Hematopoietic multipotent progenitor cell treated with erythropoietin and hydrocortisone succinate and interleukin-3 and kit ligand, for 8 days (in vitro differentiated cells): ENCODE data around the gene TTC33.

Experiments used
- DNase-seq: peaks from one replicate; pipeline ENCODE4 v3.0.0-alpha.2; 2015

TTC33 gene

DNA sequence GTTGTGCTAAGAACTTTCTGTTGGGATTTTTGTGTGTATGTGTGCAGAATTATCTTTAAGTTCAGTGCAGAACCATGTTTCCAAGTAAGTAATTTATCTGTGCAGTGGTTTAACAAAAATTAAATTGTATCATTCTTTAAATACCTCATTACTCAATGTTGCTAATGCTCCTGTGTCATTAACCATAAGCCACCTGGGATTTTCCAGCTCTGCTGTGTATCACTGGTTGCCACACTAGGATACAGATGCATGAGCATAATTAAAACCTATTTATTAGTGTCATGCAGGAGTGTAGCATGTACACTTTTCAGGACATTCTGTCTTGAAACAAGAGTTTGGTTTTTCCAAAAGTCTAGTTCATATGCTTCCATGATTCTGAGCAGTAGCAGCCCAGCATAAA is 196.5 kb downstream of the TTC33 start:
- no peak for DNase-seq

DNA sequence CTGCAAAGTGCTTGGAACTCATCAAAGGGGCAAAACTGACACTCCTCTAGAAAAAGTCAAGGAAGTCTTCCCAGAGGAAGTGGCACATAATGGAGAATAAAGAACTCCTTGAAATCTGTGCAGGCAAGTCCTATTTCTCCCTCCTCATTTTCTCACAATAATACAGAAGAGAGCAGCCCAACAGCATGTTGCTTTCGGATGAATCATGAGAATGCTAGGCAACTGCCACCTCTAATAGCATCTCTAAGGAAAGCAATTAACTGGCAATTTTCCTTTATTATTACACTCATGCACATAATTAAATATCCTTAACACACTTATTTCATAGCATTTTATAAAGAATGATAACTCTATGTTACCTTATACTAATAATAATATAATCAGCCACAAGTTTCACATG is 198.3 kb downstream of the TTC33 start:
- DNase-seq, result no peak

DNA sequence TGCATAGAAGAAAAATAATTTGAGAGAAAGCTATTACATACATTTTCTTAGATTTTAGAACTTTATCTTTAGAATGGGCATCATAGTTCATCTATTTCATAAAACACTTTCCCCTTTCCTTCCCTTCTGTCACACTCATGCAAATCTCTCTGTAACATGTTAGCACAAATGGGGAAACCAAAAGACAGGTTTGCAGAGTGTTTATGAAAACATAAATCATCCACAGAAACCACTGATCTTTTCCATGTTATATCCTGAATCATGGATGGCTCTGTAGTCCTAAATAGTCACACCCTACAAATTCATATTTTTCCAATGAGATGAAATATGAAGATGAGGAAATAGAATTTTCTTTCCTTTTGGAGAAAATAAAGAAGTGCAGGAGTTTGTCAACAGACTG is 198.9 kb downstream of the TTC33 start:
- no peak for DNase-seq

DNA sequence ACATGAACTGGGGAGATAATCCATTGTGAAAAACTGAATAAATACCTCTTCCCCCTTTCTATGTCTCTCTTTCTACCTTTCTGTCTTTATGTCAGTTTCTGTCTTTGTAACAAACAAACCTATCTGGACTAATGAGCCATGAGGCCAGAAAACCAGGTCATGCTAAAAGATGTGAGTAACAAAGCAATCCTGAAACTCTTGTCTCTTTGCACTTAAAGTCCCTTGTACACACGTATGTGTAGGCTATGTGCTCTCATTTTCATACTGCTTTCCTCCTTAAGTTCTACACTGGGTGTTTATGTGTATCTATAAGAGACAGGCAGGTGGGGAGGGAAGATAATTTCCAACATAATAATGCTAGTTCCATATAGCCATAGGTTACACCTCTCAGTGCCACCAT is 199.9 kb downstream of the TTC33 start:
- no peak for DNase-seq

DNA sequence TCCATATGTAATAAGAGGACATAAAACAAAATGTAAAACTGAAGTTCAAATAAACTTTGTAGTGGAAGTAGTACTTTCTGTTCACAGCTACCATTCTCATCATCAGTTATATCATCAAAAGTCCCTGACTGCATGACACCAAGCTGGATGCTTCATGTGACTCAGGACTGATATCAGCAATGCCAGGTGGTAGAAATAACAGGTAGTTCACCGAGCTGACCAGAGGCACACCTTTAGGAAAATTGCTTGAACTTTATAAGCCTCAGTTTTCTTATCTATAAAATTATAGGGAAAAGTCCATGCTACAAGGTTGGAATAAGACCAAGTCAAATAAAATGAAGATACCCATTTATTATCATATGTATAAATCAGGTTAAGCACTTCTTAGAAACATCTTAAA is 200.9 kb downstream of the TTC33 start:
- no peak for DNase-seq

DNA sequence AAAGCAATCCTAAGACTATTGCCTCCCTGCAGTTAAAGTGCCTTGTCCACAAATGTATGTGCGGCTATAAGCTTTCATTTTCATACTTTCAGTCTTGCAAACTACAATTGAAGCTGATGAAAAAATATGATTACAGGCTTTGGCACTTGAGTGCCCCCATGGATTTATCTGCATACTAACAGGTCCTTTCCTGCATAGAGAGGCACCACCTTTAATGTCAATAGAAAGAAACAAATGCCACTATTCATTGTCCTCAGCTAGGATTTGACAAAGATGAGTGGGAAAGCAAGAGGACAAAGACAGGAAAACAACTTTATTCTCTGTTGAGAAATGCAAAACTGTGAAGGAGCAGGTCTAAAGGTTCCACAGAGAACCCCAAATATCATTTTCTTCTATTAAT is 201.7 kb downstream of the TTC33 start:
- no peak for DNase-seq

DNA sequence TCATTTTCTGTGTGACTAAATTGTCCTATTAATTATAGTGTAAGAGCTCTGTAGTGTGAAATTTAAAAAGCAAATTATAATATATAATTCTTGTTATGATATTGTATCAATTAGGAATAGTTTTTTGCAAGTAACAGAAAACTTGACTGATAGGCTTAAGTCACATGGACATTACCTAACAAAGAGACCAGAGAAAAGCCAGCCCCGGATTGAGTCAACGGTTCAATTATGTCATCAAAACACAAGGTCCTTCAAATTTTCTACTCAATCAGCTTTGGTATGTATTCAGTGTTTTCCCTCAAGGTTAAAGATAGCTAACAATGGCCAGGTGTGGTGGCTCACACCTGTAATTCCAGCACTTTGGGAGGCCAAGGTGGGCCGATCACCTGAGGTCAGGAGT is 202.8 kb downstream of the TTC33 start:
- DNase-seq, result no peak

DNA sequence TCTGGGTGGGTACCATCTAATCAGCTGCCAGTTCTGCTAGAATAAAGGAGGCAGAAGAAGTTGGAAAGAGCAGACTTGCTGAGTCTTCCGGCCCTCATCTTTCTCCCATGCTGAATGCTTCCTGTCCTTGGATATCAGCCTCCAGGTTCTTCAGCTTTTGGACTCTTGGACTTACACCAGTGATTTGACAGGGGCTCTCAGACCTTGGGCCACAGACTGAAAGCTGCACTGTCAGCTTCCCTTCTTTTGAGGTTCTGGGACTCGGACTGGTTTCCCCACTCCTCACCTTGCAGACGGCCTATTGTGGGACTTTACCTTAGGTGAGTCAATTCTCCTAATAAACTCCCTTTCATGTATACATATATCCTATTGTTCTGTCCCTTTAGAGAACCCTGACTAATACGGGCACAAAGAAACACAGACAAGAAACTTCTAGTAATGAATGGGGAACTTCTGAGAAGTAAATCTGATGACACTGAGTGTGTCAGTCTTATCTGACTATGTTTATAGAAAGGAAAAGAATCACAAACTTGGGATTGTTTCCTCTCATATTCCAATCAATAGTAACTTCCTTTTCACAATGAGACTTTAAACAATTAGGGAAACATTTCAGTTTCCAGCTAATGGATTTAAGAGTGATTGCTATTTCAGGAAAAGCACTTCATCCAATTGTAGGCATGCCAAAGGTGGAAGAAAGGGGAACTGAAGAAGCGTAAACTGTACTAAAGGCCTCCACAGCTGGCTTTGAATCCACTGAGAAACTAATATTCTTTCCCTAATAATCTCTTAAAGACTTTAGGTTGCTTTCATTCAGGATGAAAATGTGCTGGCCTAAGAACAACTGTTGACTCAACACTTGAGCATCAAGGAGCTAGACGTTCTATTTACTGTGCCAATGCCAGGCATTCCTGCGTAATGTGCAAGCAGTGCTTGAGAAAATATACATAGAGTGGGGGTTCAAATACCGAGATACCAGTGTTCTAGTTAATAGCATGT is 204.0 kb downstream of the TTC33 start:
- DNase-seq, result no peak

DNA sequence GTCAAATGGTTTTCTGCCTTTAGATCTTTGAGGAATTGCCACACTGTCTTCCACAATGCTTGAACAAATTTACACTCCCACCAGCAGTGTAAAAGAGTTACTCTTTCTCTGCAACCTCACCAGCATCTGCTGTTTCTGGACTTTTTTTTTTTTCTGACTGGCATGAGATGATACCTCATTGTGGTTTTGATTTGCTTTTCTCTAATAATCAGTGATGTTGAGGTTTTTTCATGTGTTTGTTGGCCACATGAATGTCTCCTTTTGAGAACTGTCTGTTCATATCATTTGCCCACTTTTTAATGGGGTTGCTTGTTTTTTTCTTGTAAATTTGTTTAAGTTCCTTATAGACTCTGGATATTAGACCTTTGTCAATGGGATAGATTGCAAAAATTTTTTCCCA is 205.3 kb downstream of the TTC33 start:
- no peak for DNase-seq

DNA sequence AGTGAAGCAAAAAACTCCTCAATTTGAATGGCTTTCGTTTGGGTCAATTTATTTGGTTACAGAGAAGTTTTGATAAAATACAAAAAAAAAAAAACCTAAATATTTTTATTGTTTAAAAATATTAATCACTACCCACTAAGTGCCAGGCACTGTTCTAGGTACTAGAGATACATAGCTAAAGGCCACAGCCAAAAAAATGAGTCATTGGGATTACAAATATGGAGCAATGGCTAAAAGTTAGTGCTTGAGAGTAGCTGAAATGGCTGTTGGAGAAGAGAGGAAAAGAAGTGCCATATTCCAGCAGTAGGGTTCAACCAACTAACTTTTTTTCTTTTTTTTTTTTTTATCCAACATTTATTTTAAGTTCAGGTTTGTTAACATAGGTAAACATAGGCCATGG is 206.1 kb downstream of the TTC33 start:
- no peak for DNase-seq

DNA sequence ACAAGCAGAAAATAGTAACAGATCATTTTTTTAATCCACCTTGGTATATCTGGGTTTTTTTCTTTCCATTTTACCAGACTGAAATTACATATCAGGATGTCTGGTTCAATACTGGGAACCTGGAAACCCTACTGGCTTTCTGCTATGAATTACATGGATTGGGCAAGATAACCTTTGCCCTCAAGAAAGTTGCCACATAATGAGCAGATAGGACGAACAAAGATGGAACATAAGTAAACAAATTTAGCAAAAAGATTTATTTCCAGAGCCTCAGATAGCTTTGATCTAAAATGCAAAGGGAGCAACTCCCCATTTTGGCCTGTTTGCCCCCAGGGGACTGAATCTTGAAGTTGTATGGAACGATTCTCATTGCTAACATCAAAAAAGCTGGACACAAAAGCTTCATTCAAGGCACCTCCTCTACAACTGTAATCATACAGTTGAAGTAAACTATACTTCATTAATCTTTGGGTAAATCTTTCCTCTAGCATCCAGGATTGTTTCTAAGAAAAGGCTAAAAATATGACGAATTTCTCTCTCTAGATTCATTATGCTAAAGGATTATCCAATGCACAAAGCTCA is 207.7 kb downstream of the TTC33 start:
- no peak for DNase-seq

DNA sequence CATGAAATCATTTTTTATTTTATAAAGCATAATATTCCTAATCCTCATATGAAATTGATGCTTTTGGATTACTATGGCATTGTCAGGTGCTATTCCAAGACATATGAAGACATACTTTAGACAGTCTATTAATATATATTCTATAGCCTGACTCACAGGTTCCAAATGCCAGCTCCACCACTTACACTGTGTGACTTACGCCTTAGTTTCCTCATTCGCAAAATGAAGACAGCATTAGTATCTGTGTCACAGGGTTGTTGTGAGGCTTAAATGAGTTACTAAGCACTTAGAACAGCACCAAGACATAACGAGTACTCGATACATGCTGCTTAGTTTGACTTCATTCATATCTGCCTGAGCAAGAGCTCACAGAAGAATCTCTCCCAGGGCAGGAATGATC is 208.2 kb downstream of the TTC33 start:
- no peak for DNase-seq

DNA sequence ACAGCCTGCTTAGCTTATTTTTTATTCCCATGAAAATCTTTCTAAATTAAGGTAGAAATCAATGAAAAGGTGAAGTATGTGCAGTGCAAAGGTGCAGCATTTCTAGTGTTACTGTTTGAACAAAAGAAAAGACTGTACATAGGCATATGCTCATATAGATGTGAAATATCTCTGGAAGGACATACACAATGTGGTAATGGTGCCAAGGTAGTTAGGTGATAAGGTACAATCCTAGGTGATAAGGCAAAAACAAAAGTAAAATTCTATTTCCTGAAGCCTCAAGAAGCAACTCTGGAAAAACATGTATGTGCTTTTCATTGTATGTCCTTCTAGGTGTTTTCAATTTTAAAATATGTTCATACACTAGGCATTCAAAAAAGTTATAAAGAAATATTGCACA is 215.5 kb downstream of the TTC33 start:
- no peak for DNase-seq

DNA sequence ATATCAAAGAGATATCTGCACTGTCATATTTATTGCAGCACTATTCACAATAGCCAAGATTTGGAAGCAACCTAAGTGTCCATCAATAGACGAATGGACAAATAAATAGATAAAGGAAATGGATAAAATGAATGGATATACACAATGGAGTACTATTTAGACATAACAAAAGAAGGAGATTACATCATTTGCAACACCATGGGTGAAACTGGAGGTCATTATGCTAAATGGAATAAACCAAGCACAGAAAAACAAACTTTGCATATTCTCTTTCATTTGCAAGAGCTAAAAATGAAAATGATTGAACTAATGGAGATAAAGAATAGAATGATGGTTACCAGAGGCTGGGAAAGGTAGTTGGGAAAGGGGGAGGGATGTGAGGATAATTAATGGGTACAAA is 231.1 kb downstream of the TTC33 start:
- no peak for DNase-seq

DNA sequence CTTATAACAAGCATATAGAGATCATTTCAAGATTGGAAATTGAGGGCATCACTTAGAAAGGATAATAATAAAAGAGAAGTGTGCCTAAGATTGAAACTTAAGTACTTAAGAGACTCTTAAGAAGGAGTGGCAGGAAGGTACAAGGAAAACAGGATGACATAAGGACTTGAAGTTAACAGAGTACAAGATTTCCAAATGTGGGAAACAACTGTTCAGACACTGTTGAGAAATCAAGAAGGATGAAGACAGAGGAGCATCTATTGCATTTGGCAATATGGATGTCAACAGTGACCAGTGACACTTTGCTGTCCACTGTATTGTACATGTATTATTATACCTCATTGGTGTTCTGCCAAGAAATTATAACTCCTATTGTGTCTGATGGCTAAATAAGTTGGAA is 233.8 kb downstream of the TTC33 start:
- no peak for DNase-seq

DNA sequence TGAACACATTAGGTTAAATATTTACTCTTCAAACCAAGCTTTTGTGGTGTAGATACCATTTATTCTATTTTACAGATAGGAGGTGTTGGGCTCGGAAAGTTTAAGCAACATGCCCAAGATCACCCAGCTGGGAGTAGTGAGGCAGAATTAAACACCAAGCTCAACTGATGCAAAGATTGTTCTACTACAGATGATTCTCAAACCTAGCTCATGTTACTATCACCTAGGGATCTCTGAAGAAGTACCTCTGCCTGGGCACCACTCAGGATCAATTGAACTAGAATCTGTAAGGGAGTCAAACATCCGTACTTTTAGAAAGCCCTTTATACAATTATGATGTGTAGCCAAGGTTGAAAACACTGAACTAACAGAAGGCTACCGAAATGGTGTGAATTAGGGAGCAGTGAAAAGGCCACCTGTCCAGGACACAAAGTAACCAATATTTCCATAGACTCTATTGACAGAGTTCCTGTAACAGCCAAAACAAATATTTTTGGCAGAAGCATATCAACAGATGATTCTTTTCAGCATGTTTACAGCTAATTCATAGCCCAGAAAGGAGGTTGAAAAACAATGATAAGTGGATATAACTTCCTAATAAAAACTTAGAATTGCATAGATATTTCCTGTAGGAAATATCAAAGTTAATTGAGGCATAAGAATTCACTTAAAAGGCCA is 234.5 kb downstream of the TTC33 start:
- no peak for DNase-seq

DNA sequence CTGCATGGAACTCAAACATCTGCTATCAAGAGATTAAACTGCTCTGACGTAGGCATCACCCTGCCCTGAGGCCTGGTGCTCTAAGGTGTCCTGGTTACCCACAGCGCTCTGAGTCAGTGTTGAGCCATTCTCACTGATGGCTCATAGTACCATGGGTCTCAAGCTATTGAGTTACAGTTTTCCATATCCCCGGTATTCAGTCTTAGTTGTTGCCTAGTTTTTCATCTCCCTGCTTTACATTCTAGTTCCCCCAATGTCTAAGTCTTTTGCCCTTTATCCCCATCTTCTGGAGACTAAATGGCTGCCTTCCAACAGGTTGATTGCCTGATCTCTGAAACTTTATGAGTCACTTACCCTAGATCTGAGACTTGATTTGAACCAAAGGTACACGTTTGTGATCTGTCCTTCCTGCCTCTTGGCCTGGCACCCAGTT is 237.3 kb downstream of the TTC33 start:
- no peak for DNase-seq

DNA sequence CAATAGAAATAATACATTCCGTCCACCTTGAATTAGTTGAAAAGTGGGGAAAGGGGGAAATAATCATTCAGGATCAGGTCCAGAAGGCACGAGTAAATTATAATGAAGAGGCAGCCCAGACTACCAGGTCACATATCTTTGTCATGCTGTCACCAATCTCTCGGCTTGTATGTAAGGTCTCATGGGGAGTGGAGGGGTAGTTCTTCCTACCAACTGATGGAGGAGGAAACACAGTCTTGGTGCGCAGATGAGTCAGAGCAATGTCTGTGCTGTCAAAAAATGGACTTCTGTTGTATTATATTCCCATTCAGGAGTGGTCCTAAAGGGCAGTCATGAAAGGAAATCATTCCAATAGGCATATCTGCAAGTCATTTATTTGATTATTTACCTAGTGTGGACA is 240.3 kb downstream of the TTC33 start:
- DNase-seq, result no peak

DNA sequence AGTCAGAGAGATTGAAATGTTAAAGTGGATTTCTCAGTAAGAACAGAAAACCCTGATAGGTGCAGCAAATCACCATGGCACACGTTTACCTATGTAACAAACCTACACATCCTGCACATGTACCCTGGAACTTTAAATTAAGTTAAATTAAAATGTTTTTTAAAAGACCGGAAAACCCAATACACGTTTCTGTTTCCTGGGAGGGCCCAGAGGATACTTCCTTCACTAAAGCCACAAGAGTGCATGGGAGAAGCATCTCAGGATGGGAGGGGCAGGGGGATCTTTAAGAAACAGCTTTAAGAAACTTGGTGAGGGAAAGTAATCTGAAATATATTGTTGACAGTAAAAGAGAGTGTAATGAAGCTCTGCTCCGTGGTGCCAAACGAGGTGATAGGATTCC is 240.8 kb downstream of the TTC33 start:
- DNase-seq, result no peak

DNA sequence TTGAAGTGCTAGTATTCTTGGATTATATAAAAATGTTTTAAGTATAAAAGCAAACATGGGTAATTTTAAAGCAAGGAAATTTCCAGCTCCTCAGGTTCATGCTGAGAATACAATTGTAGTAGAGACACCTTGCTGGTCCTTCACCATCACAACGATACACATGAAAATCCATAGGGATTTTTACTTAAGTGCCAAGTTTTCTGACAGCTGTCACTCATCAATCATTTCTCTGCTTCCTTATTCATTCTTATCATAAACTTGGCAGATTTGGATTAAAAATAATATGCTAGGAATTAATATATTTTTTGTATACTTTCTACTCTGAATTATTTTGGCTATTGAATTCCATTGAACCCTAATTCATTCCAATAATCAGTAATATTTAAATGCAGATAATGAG is 244.0 kb downstream of the TTC33 start:
- no peak for DNase-seq

DNA sequence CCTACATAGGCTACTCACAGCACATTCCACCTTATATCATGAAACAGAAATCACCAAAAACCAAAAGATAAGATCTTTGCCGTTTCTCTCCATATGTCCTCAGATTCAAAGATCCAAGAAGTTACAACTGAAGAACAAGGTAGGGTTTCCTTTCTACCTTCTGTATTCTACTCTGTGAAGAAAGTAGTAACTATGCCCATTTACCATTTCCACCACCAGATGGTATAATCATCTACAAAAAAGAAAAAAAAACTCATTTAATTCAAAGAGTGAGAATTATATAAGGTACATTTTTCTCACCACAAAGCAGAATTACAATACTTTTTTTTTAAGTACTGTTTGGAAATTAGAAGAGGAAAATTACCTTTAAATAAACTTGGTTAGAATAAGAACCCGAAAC is 248.7 kb downstream of the TTC33 start:
- no peak for DNase-seq

DNA sequence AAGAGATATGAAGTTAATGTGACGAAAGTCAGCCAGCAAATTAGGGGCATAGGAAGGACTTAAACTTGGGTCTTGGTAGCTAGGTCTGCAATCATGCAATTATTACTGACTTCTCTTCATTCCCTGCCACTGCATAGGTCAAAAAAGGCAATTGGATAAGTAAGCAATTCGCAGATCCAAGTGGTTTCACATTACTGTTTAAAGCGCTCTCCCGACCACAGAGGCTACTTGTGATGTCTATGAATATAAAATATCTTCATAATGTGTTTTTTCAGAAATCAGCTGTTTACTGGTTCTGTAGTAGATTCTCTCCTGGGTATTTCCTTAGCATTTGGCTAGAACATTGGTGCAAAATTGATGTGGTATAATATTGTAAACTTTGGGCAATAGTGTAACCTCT is 250.7 kb downstream of the TTC33 start:
- DNase-seq, result no peak

DNA sequence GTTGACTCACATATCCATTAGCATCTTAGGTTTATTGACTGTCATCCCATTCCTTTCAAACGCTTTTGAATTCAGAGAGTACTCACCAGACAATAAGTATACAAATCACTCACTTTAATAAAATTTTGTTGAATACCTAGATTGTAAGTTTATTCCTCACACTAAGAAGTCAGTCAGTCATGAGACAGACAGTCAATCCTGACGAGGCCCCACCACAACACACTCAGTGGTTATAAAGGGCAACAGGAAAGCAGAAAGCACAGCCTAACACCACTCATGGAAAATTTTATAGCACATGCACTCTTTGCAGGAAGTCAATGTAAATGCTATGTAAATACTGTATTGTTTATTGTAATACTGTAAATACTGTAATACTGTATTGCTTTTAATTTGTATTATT is 252.3 kb downstream of the TTC33 start:
- no peak for DNase-seq

DNA sequence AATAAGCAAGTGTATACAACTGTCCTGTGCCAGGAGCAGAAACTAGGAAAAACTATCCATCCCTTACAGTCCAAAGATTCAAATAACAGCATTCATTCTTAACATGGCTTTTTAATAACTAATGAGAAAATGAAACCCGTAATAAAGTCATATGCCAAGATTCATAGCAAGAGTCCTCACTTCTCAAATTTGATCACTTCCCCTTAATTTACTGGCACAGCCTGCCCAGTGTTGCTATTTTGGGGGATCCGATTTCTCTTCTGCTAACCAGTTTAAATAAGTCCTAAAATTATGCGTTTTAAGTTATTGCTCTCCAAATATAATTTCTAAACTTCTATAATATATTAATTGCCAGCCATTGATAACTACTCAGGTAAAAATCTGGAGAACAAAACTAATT is 253.0 kb downstream of the TTC33 start:
- no peak for DNase-seq
